ENCODE data around the gene SHOC2. TPM values are rescaled to one million over a fixed set of nuclear protein-coding genes. Genes with fewer than 3 reads are reported as not detected.

SHOC2 gene
- total and polyA plus RNA-seq, 2 experiments from 2014 or later: 64.6 to 67.7 TPM

- H3K27me3 ChIP-seq (replicated peaks; ENCODE audit: insufficient read depth): no peaks in the 10 kb centered on the region
- peaks cover 22% of the 10 kb centered on the region; the same call in 1 of the 2 replicates for H3F3A ChIP-seq (ENCODE audit: insufficient read depth)
- TF ChIP-seq EZH2phosphoT487 (IDR thresholded peaks at IDR 0.05; ENCODE audit: insufficient read depth, low read depth) (no peak), EZH2 (IDR thresholded peaks at IDR 0.05; ENCODE audit: insufficient read depth, poor library complexity, severe bottlenecking) (no peak)
- in situ Hi-C loops (cut with MboI): loop anchor here (25.0 kb wide), 3 partner anchors 281 to 1244 kb away; partner anchors contain the start of gene SMNDC1
- no peaks in the 10 kb centered on the region for H3K9me3 ChIP-seq (ENCODE audit: low read depth)
- whole genome bisulfite sequencing, 2 experiments (ENCODE audit: low coverage in 1 of 2, low lambda C conversion rate in 2 of 2, missing lambda C conversion rate in 2 of 2): 29 to 39% methylated on average over 4 of the region's 4 CpGs
- H4K20me1 ChIP-seq (ENCODE audit: insufficient read depth): no peaks in the 10 kb centered on the region
- H2AFZ ChIP-seq: no peak overlapping the region
- H3K9me2 ChIP-seq (ENCODE audit: insufficient read depth): no peaks in the 10 kb centered on the region
- H3K4me2 ChIP-seq (ENCODE audit: unreplicated experiment): no peak overlapping the region
- peaks cover 34% of the 10 kb centered on the region for H3K36me3 ChIP-seq (ENCODE audit: low read depth)
- H3K9ac ChIP-seq: no peak overlapping the region
- H3K4me1 ChIP-seq (ENCODE audit: insufficient read depth): peaks cover 15% of the 10 kb centered on the region
- H3K27ac ChIP-seq: no peak overlapping the region
- no peak overlapping the region for H3K4me3 ChIP-seq
- DNase-seq: peak; percentile 72
- H3K79me2 ChIP-seq (ENCODE audit: insufficient read depth): no peaks in the 10 kb centered on the region
These were observed 25.7 kb upstream of the SHOC2 start for GRCh38 chr10:110893559-110894179.

- Histone ChIP-seq H2AFZ (no peak overlapping the region), H3K27me3 (replicated peaks; ENCODE audit: insufficient read depth) (no peaks in the 10 kb centered on the region), H3K4me2 (ENCODE audit: unreplicated experiment) (no peak overlapping the region), H3K9me2 (ENCODE audit: insufficient read depth) (no peaks in the 10 kb centered on the region), H3K27ac (no peak overlapping the region), H3K36me3 (ENCODE audit: low read depth) (peaks cover 36% of the 10 kb centered on the region), H3K9ac (no peak overlapping the region), H3K79me2 (ENCODE audit: insufficient read depth) (no peaks in the 10 kb centered on the region), H3K4me1 (ENCODE audit: insufficient read depth) (peaks cover 25% of the 10 kb centered on the region), H3K9me3 (ENCODE audit: low read depth) (no peaks in the 10 kb centered on the region), H4K20me1 (ENCODE audit: insufficient read depth) (no peaks in the 10 kb centered on the region), H3F3A (ENCODE audit: insufficient read depth) (peaks cover 33% of the 10 kb centered on the region), H3K4me3 (no peak overlapping the region)
- DNase-seq: no peak
- TF ChIP-seq EZH2 (IDR thresholded peaks at IDR 0.05; ENCODE audit: insufficient read depth, poor library complexity, severe bottlenecking): no peak
- no peak for TF ChIP-seq EZH2phosphoT487 (IDR thresholded peaks at IDR 0.05; ENCODE audit: insufficient read depth, low read depth)
- in situ Hi-C loops (cut with MboI): loop anchor here (25.0 kb wide), 3 partner anchors 285 to 1240 kb away; partner anchors contain the start of gene SMNDC1
- WGBS, 2 experiments (ENCODE audit: low coverage in 1 of 2, low lambda C conversion rate in 2 of 2, missing lambda C conversion rate in 2 of 2): 42 to 77% methylated on average over 1 of the region's 1 CpG
These were observed 22.2 kb upstream of the SHOC2 start for GRCh38 chr10:110897184-110897583.

GRCh38 chr10:110898391-110898790, 21.0 kb upstream of the SHOC2 start:
- TF ChIP-seq EZH2 (IDR thresholded peaks at IDR 0.05; ENCODE audit: insufficient read depth, poor library complexity, severe bottlenecking) (no peak), EZH2phosphoT487 (IDR thresholded peaks at IDR 0.05; ENCODE audit: insufficient read depth, low read depth) (no peak)
- Histone ChIP-seq H3F3A (ENCODE audit: insufficient read depth) (peaks cover 44% of the 10 kb centered on the region), H4K20me1 (ENCODE audit: insufficient read depth) (no peaks in the 10 kb centered on the region), H3K4me2 (ENCODE audit: unreplicated experiment) (peak overlapping the region; percentile 25), H3K4me3 (no peak overlapping the region), H3K27ac (peak overlapping the region; percentile 22; the same call in 1 of the 2 replicates), H2AFZ (no peak overlapping the region), H3K27me3 (replicated peaks; ENCODE audit: insufficient read depth) (no peaks in the 10 kb centered on the region), H3K4me1 (ENCODE audit: insufficient read depth) (peaks cover 37% of the 10 kb centered on the region), H3K9me3 (ENCODE audit: low read depth) (no peaks in the 10 kb centered on the region), H3K36me3 (ENCODE audit: low read depth) (peaks cover 36% of the 10 kb centered on the region), H3K79me2 (ENCODE audit: insufficient read depth) (no peaks in the 10 kb centered on the region), H3K9me2 (ENCODE audit: insufficient read depth) (no peaks in the 10 kb centered on the region), H3K9ac (no peak overlapping the region)
- peak; percentile 57 for DNase-seq
- in situ Hi-C loops (cut with MboI): loop anchor here (25.0 kb wide), 3 partner anchors 286 to 1239 kb away; partner anchors contain the start of gene SMNDC1

GRCh38 chr10:110900983-110901382, 18.4 kb upstream of the SHOC2 start:
- Histone ChIP-seq H3K4me3 (no peak overlapping the region), H3K36me3 (ENCODE audit: low read depth) (peaks cover 21% of the 10 kb centered on the region), H3K9ac (no peak overlapping the region), H3K79me2 (ENCODE audit: insufficient read depth) (no peaks in the 10 kb centered on the region), H2AFZ (no peak overlapping the region), H3F3A (ENCODE audit: insufficient read depth) (peaks cover 42% of the 10 kb centered on the region), H4K20me1 (ENCODE audit: insufficient read depth) (no peaks in the 10 kb centered on the region), H3K9me3 (ENCODE audit: low read depth) (no peaks in the 10 kb centered on the region), H3K27ac (no peak overlapping the region), H3K4me2 (ENCODE audit: unreplicated experiment) (no peak overlapping the region), H3K4me1 (ENCODE audit: insufficient read depth) (peaks cover 40% of the 10 kb centered on the region), H3K27me3 (replicated peaks; ENCODE audit: insufficient read depth) (no peaks in the 10 kb centered on the region), H3K9me2 (ENCODE audit: insufficient read depth) (no peaks in the 10 kb centered on the region)
- DNase-seq: no peak
- TF ChIP-seq EZH2phosphoT487 (IDR thresholded peaks at IDR 0.05; ENCODE audit: insufficient read depth, low read depth) (no peak), EZH2 (IDR thresholded peaks at IDR 0.05; ENCODE audit: insufficient read depth, poor library complexity, severe bottlenecking) (no peak)
- in situ Hi-C loops (cut with MboI): no loop called here
- 96% methylated on average over 2 of the region's 2 CpGs for WGBS, 2 experiments (ENCODE audit: low coverage in 1 of 2, low lambda C conversion rate in 2 of 2, missing lambda C conversion rate in 2 of 2)

Measured in GM23248 (cell line).